SJCRH30 (cell line): ENCODE results near the gene CADPS. TPM values are rescaled to one million over a fixed set of nuclear protein-coding genes. Genes with fewer than 3 reads are reported as not detected.

Source experiments
- DNase-seq, 2 experiments: peaks; one replicate each; pipeline ENCODE4 v3.0.0-alpha.2; 2015 to 2020
- H3K27ac ChIP-seq: fragments of 250-450 bp; sonication (Bioruptor Pico); 2 replicates; pipeline ENCODE4 v1.5.1; 2020; ENCODE audit warnings: mild to moderate bottlenecking, moderate library complexity
- H3K27me3 ChIP-seq: fragments of 250-450 bp; sonication (Bioruptor Pico); 2 replicates; pipeline ENCODE4 v1.5.1; 2020; ENCODE audit warnings: mild to moderate bottlenecking, moderate library complexity
- H3K36me3 ChIP-seq: fragments of 250-450 bp; sonication (Bioruptor Pico); 2 replicates; pipeline ENCODE4 v1.5.1; 2020; ENCODE audit warnings: mild to moderate bottlenecking, moderate library complexity
- H3K4me1 ChIP-seq: fragments of 250-450 bp; sonication (Bioruptor Pico); 2 replicates; pipeline ENCODE4 v1.5.1; 2020; ENCODE audit warnings: mild to moderate bottlenecking, moderate library complexity
- H3K4me3 ChIP-seq: fragments of 250-450 bp; sonication (Bioruptor Pico); 2 replicates; pipeline ENCODE4 v1.5.1; 2020; ENCODE audit warnings: mild to moderate bottlenecking, moderate library complexity
- H3K9me3 ChIP-seq: fragments of 250-450 bp; sonication (Bioruptor Pico); replicated peaks from 2 replicates; pipeline ENCODE4 v1.5.1; 2020; ENCODE audit warnings: mild to moderate bottlenecking, moderate library complexity
- total RNA-seq: library from RNA; depleted of rRNA; stranded (reverse); fragments of >200 nt; shearing (Covaris generic); gene quantifications from 2 replicates; pipeline ENCODE4 v1.2.3, GENCODE V29; 2014

The CADPS gene
- total RNA-seq, 1 experiment from 2014 or later = not detected

DNA sequence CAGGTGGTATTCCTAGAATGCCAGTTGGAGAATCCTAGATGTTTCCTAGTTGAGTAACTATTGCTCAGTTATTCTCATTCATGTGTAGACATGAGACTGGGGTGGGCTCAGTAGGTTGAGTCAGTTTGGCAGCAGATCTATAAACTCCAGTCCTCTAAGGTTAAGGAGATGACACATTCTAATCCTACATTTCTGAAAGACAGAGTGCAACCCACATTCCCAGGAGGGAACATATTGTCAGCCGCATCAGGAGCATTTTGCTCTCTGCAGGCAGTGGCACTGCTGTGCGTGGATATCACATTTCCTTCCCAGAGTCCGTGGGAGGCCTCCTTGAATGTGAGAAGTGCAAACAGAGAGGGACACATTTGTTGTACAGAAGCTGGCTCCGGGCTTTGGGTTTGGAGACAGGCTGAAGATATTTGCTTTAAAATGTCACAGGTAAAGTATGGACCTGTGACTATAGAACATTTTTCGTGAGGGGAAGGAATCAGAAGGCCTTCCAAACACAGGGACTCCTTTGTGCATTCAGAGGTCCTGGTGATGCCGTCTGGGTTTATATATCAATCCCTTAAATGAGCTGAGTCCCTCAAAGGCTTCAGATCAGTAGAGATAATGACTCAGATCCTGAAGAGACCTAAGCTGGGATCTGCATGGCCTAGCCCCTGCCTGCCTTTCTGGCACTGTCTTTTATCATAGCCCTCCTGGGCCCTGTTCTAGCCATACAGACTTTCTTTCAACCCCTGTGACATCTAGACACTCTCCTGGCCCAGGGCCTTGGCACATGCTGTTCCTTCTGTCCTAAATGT lies 156.5 kb downstream of the CADPS start:
- DNase-seq = peak; percentile 34 to 60
- no peaks in the 10 kb centered on the region for H3K9me3 ChIP-seq
- H3K4me3 ChIP-seq = no peak overlapping the region
- H3K4me1 ChIP-seq = no peaks in the 10 kb centered on the region; the same call in 1 of the 2 replicates
- H3K36me3 ChIP-seq = no peaks in the 10 kb centered on the region
- no peak overlapping the region for H3K27ac ChIP-seq
- H3K27me3 ChIP-seq = no peaks in the 10 kb centered on the region

DNA sequence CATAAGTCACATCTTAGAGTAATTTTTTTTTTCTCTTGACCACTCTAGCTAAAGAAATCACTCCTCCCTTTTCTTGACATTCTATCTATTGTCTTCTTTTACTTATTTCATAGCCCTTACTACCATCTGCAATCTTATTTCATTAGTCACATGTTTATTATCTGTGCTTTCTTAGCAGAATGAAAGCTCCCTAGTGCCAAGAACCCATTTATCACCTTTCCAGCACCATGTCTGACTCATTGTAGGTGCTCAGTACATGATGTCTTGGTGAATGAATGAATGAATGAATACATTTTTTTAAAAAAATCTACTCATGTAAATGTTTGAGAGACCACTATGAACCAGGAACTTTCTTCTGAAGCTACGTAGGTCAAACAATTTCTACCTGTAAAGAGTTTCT lies 157.2 kb downstream of the CADPS start:
- no peak for DNase-seq
- Histone ChIP-seq H3K9me3 (no peaks in the 10 kb centered on the region), H3K36me3 (no peaks in the 10 kb centered on the region), H3K27me3 (no peaks in the 10 kb centered on the region), H3K4me3 (no peak overlapping the region), H3K4me1 (no peaks in the 10 kb centered on the region; the same call in 1 of the 2 replicates), H3K27ac (no peak overlapping the region)

GRCh38 chr3:62712746-62713145 lies 162.5 kb downstream of the CADPS start:
- H3K4me3 ChIP-seq = no peak overlapping the region
- H3K27me3 ChIP-seq = no peaks in the 10 kb centered on the region
- no peaks in the 10 kb centered on the region for H3K9me3 ChIP-seq
- H3K36me3 ChIP-seq = no peaks in the 10 kb centered on the region
- no peak for DNase-seq
- no peak overlapping the region for H3K27ac ChIP-seq
- H3K4me1 ChIP-seq = 0 out of 2 replicates have a peak, but pooled peaks cover 5% of the 10 kb centered on the region

DNA sequence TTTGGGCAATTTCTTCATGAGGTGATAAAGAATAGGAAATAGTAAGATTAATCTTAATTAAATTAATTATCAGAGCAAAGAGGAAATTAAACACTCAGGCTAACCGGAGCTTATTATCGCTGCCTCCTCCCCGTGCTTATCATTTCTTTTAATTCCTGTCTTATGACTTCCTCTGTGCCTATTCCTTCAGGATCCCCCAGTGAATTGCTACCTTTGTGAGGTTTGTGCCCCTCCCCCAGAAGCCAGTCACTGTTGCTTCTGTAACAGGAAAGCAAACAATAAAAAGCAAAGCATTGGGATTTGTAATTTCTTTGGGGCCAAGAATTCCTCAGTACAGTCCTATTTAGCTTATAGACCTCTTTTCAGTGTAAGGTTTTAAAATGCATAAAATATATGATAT lies 164.5 kb downstream of the CADPS start:
- Histone ChIP-seq H3K36me3 (no peaks in the 10 kb centered on the region), H3K27me3 (no peaks in the 10 kb centered on the region), H3K27ac (no peak overlapping the region), H3K4me3 (no peak overlapping the region), H3K4me1 (0 out of 2 replicates have a peak, but pooled peaks cover 5% of the 10 kb centered on the region), H3K9me3 (no peaks in the 10 kb centered on the region)
- no peak for DNase-seq

- Histone ChIP-seq H3K9me3 (no peaks in the 10 kb centered on the region), H3K4me1 (peaks cover 5% of the 10 kb centered on the region; the same call in 1 of the 2 replicates), H3K36me3 (no peaks in the 10 kb centered on the region), H3K4me3 (no peak overlapping the region), H3K27ac (peak overlapping the region; percentile 27), H3K27me3 (no peaks in the 10 kb centered on the region)
- peak; percentile 17 to 63 for DNase-seq
Measured at GRCh38 chr3:62708638-62709373, 166.4 kb downstream of the CADPS start.

DNA sequence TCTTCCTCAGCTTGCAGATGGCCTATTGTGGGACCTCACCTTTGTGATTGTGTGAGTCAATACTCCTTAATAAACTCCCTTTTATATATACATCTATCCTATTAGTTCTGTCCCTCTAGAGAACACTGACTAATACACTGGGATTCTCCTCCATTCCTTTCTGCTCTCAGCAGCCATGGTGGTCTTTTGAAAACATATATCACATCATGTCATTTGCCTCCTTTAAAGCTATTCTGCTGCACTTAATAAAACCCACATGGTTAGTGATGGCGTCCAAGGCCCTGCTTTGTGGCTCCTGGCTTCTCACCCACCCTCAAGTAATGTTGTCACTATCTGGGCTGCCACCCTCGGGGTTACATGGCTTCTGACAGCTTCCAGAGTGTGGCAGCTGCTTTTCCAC lies 169.5 kb downstream of the CADPS start:
- peaks cover 12% of the 10 kb centered on the region; the same call in 1 of the 2 replicates for H3K4me1 ChIP-seq
- H3K9me3 ChIP-seq = no peaks in the 10 kb centered on the region
- no peak for DNase-seq
- H3K4me3 ChIP-seq = no peak overlapping the region
- H3K27ac ChIP-seq = no peak overlapping the region
- H3K27me3 ChIP-seq = no peaks in the 10 kb centered on the region
- H3K36me3 ChIP-seq = no peaks in the 10 kb centered on the region

GRCh38 chr3:62703451-62704167 lies 171.6 kb downstream of the CADPS start:
- Histone ChIP-seq H3K9me3 (no peaks in the 10 kb centered on the region), H3K36me3 (no peaks in the 10 kb centered on the region), H3K4me3 (no peak overlapping the region), H3K27ac (no peak overlapping the region), H3K27me3 (no peaks in the 10 kb centered on the region), H3K4me1 (peaks cover 10% of the 10 kb centered on the region; the same call in 1 of the 2 replicates)
- DNase-seq = no peak

- H3K4me3 ChIP-seq = no peak overlapping the region
- H3K4me1 ChIP-seq = peaks cover 7% of the 10 kb centered on the region; the same call in 1 of the 2 replicates
- H3K27me3 ChIP-seq = no peaks in the 10 kb centered on the region
- no peaks in the 10 kb centered on the region for H3K9me3 ChIP-seq
- no peak overlapping the region for H3K27ac ChIP-seq
- no peaks in the 10 kb centered on the region for H3K36me3 ChIP-seq
- DNase-seq = no peak
Measured at GRCh38 chr3:62700357-62700756, 174.9 kb downstream of the CADPS start.

- no peak overlapping the region for H3K27ac ChIP-seq
- H3K4me1 ChIP-seq = peaks cover 7% of the 10 kb centered on the region; the same call in 1 of the 2 replicates
- no peaks in the 10 kb centered on the region for H3K9me3 ChIP-seq
- no peaks in the 10 kb centered on the region for H3K36me3 ChIP-seq
- DNase-seq = no peak
- no peaks in the 10 kb centered on the region for H3K27me3 ChIP-seq
- no peak overlapping the region for H3K4me3 ChIP-seq
Measured at GRCh38 chr3:62699728-62700127, 175.5 kb downstream of the CADPS start.

DNA sequence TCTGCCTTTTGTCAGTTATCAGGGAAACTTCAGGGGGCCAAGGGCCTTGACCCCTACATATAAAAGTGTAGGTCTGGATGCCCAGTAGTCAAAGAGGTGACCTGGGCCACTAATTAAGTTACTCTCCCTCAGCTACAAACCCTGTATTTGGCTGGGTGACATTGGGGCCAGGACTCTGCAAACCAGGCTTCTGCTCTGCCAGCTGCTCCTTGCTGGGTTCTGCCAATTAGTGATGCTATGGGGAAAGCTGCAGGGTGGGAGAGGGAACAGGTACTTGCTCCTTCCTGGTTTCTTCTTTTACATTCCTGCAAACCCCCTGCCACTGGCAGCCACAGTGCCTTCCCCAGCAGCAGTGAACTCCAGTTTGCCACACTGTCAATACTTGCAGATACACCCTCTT lies 179.2 kb downstream of the CADPS start:
- Histone ChIP-seq H3K27ac (no peak overlapping the region), H3K36me3 (no peaks in the 10 kb centered on the region), H3K27me3 (no peaks in the 10 kb centered on the region), H3K9me3 (no peaks in the 10 kb centered on the region), H3K4me1 (no peaks in the 10 kb centered on the region), H3K4me3 (no peak overlapping the region)
- DNase-seq = peak in 1 of 2 experiments; percentile 28

GRCh38 chr3:62688812-62689211 lies 186.4 kb downstream of the CADPS start:
- Histone ChIP-seq H3K9me3 (no peaks in the 10 kb centered on the region), H3K27ac (no peak overlapping the region), H3K27me3 (no peaks in the 10 kb centered on the region), H3K4me1 (peaks cover 19% of the 10 kb centered on the region), H3K4me3 (no peak overlapping the region), H3K36me3 (no peaks in the 10 kb centered on the region)
- DNase-seq = no peak

DNA sequence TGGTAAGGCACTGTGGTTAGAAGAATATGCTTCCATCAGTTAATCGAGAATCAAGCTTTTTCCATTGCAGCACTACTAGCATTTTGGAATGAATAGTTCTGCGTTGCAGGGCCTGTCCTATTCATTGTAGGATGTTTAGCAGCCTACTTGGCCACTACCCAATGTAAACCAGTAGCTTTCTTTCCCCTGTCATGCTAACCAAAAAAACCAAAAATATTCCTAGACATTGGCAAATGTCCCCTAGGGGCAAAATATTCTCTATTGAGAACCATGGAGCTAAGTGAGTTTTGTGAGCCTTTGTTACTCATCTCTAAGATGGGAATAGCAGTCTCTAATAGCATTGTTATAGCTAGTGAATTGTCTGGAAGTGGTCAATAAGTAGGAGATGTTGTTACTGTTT lies 187.2 kb downstream of the CADPS start:
- Histone ChIP-seq H3K27ac (no peak overlapping the region; the same call in 1 of the 2 replicates), H3K9me3 (no peaks in the 10 kb centered on the region), H3K27me3 (no peaks in the 10 kb centered on the region), H3K36me3 (no peaks in the 10 kb centered on the region), H3K4me3 (no peak overlapping the region), H3K4me1 (peaks cover 19% of the 10 kb centered on the region)
- DNase-seq = peak; percentile 28 to 66

DNA sequence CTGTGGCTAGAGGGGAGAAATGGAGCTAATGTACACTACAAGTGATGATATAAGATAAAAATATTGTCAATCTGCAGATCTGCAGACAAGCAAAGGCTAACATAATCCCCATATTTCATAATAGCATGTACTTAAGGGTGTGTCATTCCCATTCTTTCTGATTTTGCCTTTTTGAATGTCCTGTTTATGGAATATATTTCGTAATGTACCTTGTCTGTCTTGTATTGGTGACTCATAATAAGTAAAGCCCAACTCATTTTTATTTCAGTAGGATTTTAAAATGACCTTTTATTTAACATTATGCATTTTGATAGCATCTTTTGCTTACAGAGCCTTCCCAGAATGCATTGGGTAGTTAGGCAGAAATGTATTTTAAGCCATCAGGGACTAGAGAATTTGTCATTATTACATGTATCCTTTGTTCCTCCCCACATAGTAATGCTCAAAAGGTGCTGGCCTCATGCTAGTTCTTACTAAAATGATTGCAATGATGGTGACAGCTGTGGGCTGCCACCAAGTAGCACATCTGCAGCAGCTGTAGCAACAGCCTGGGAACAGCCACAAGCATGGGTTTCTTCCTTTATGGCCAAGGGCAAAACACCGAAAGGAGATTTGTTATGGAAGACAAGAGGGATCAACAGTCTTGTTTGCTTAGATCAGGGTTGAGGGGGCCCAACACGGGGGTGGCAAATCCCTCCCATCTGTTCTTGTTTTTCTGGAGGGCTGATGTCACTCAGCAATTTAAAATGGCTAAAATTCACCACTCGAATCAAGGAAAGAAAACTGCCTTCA lies 188.5 kb downstream of the CADPS start:
- Histone ChIP-seq H3K27me3 (no peaks in the 10 kb centered on the region), H3K4me1 (peaks cover 19% of the 10 kb centered on the region), H3K36me3 (no peaks in the 10 kb centered on the region), H3K27ac (peak overlapping the region; percentile 80), H3K9me3 (no peaks in the 10 kb centered on the region), H3K4me3 (no peak overlapping the region)
- DNase-seq = peak; percentile 88 to 93

GRCh38 chr3:62682826-62683225 lies 192.4 kb downstream of the CADPS start:
- Histone ChIP-seq H3K36me3 (no peaks in the 10 kb centered on the region), H3K4me1 (peaks cover 12% of the 10 kb centered on the region), H3K9me3 (no peaks in the 10 kb centered on the region), H3K4me3 (no peak overlapping the region), H3K27me3 (no peaks in the 10 kb centered on the region), H3K27ac (no peak overlapping the region)
- DNase-seq = no peak
